KMS-11 (cell line): ENCODE results near the gene GJC2.

Experiments used
- H2AFZ ChIP-seq: fragments of 200-600 bp; sonication (generic); 2 replicates; pipeline ENCODE4 v1.6.1; 2016; ENCODE audit warnings: antibody characterized with exemption, mixed run types, low read depth
- H3K27ac ChIP-seq: fragments of 200-600 bp; sonication (generic); 2 replicates; pipeline ENCODE4 v1.6.1; 2016; ENCODE audit warnings: mild to moderate bottlenecking, mixed run types
- H3K27me3 ChIP-seq: fragments of 200-600 bp; sonication (generic); 2 replicates; pipeline ENCODE4 v1.6.1; 2017; ENCODE audit warnings: mild to moderate bottlenecking, low read depth, mixed run types, moderate library complexity; ENCODE audit not compliant: insufficient read depth
- H3K36me3 ChIP-seq: fragments of 200-600 bp; sonication (generic); 2 replicates; pipeline ENCODE4 v1.6.1; 2017; ENCODE audit warnings: mild to moderate bottlenecking, mixed run types; ENCODE audit not compliant: insufficient read depth
- H3K4me1 ChIP-seq: fragments of 200-600 bp; sonication (generic); 2 replicates; pipeline ENCODE4 v1.6.1; 2016; ENCODE audit warnings: mild to moderate bottlenecking, low read depth, mixed run types; ENCODE audit not compliant: poor library complexity, severe bottlenecking
- H3K4me2 ChIP-seq: fragments of 200-600 bp; sonication (generic); 2 replicates; pipeline ENCODE4 v1.7.0; 2016; ENCODE audit warnings: mild to moderate bottlenecking, mixed run types
- H3K4me3 ChIP-seq: fragments of 200-600 bp; sonication (generic); IDR thresholded peaks from 2 replicates; pipeline ENCODE4 v1.6.1; 2017; ENCODE audit warnings: low read depth, low read length, mixed read lengths; ENCODE audit not compliant: insufficient read depth
- H3K79me2 ChIP-seq: fragments of 200-600 bp; sonication (generic); 2 replicates; pipeline ENCODE4 v1.6.1; 2016; ENCODE audit warnings: low read depth, mixed run types; ENCODE audit not compliant: insufficient read depth
- H3K9ac ChIP-seq: fragments of 200-600 bp; sonication (generic); 2 replicates; pipeline ENCODE4 v1.6.1; 2016; ENCODE audit warnings: mild to moderate bottlenecking, mixed run types
- H4K20me1 ChIP-seq: fragments of 200-600 bp; sonication (generic); 2 replicates; pipeline ENCODE4 v1.6.1; 2016; ENCODE audit warnings: mild to moderate bottlenecking, mixed run types; ENCODE audit not compliant: insufficient read depth
- TF ChIP-seq, protein P1 (sequence below): fragments of 200-600 bp; sonication (generic); conservative IDR thresholded peaks from 2 replicates; pipeline ENCODE4 v1.6.1; 2017; ENCODE audit warnings: low read depth, mild to moderate bottlenecking, antibody characterized with exemption, low read length, moderate library complexity, mixed read lengths

The GJC2 gene

DNA sequence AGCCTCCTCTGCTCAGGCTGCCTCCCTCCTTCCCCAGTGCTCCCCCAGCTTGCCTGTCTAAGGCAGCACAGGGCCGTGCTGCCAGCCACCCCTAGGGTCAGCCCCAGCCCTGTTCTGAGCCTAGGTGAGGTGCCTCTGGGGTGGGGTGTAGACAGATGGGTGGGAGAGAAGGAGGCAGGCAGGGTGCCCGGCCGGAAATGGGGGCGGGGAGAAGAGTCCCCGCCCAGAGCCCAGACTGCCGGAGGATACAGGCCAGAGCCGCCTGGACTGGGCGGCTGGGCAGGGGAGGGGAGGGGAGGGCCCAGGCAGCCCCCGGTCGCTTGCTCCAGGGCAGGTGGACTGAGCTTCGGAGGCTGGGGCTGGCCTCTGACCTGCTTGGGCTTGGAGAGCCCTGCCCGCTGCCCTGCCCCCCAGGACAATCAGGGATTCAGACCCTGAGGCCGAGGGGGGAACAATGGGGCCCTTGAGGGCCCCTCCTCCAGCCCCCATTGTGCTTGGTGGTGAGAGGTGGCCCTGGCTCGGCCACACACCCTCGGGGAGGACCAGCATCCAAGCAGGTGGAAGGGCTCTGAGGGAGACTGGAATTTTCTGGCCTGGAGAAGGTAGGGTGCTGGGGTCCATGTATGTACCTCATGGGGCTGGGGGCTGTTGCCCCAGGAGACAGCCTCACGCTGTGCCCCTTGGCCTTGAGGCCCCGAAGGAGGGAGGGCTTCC is at the start of gene GJC2:
Gene GJC2, plus strand, starts transcription at position 525 of the 714 bp plus-strand sequence. CDS start 7,829 bp downstream, outside the sequence.
- no peak within 1 kb of the TSS for H3K4me2 ChIP-seq
- H3K79me2 ChIP-seq: peaks cover 21% of the 10 kb centered on the region; the same call in 1 of the 2 replicates
- H3K27me3 ChIP-seq: no peaks in the 10 kb centered on the region
- no peak within 1 kb of the TSS for H2AFZ ChIP-seq
- no peak within 1 kb of the TSS for H3K27ac ChIP-seq
- H3K36me3 ChIP-seq: no peaks in the 10 kb centered on the region
- no peaks in the 10 kb centered on the region for H4K20me1 ChIP-seq
- TF ChIP-seq, protein P1, sequence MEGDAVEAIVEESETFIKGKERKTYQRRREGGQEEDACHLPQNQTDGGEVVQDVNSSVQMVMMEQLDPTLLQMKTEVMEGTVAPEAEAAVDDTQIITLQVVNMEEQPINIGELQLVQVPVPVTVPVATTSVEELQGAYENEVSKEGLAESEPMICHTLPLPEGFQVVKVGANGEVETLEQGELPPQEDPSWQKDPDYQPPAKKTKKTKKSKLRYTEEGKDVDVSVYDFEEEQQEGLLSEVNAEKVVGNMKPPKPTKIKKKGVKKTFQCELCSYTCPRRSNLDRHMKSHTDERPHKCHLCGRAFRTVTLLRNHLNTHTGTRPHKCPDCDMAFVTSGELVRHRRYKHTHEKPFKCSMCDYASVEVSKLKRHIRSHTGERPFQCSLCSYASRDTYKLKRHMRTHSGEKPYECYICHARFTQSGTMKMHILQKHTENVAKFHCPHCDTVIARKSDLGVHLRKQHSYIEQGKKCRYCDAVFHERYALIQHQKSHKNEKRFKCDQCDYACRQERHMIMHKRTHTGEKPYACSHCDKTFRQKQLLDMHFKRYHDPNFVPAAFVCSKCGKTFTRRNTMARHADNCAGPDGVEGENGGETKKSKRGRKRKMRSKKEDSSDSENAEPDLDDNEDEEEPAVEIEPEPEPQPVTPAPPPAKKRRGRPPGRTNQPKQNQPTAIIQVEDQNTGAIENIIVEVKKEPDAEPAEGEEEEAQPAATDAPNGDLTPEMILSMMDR: no peak
- H3K4me1 ChIP-seq: no peaks in the 10 kb centered on the region
- no peak within 1 kb of the TSS for H3K4me3 ChIP-seq
- H3K9ac ChIP-seq: no peak within 1 kb of the TSS

DNA sequence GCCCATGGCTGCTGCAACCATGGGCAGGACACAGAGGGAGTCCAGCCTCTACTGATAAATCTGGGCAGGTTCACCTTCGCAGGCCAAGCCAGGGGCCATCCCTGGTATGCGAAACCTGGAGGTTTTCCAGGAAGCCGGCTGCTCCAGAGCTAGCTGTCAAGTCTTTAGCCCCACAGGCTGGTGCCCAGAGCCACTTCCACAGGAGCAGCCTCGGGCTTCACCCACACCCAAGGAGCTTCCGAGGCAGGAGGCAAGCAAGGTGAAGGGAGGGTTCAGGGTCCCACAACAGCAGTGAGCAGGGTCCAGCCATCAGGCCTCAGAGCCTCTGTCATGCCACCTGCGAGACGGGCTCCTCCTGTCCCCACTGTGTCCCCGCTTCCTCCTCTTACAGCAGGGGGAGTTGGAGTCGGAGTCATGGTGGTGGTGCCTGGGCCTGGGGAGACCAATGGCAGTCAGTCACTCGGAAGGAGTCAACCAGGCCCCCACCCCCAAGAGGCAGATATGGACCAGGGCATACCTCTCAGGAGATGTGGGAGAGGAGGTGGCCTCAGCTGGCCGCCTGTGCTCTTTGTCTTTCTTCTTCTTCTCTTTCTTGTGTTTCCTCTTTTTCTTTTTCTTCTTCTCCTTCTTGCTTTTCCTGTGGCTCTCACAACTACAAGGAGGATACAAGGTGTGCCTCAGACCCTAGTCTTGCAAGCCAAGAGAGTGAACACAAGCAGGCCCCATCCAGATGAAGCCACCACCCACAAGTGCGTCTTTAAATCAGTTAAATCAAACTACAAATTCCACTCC is 48.7 kb upstream of the GJC2 start:
- TF ChIP-seq, protein P1: no peak

DNA sequence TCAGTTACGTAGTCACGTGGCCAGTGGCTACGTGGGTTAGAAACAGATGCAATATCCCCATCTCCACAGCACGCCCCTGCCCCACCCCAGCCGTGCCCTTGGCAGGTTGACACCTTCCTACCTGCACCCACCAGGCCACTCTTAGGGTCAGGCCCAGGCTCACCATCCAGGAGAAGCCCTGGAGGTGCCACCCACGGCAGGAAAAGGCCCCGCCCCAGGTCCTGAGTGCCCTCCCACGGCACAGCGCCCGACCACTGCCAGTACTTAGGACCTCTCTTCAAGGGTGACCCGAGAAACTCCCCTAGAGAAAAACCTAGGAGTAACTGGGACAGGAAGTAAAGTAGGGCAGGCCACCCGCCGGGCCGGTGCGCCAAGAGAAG is 48.1 kb upstream of the GJC2 start:
- Histone ChIP-seq H3K4me2 (peak overlapping the region; percentile 83), H3K79me2 (peaks cover 46% of the 10 kb centered on the region), H4K20me1 (peaks cover 21% of the 10 kb centered on the region), H3K27ac (peak overlapping the region; percentile 84; the same call in 1 of the 2 replicates), H3K36me3 (peaks cover 9% of the 10 kb centered on the region; the same call in 1 of the 2 replicates), H2AFZ (no peak overlapping the region), H3K27me3 (no peaks in the 10 kb centered on the region), H3K4me3 (peak overlapping the region; percentile 77), H3K9ac (peak overlapping the region; percentile 83; the same call in 1 of the 2 replicates), H3K4me1 (peaks cover 18% of the 10 kb centered on the region)
- TF ChIP-seq, protein P1: 0 out of 2 replicates have a peak, but pooled peaks have one; percentile 4

More for the DNA sequence above, 48.7 kb upstream of the GJC2 start:
- Histone ChIP-seq H4K20me1 (peaks cover 26% of the 10 kb centered on the region), H2AFZ (no peak overlapping the region), H3K4me2 (peak overlapping the region; percentile 83), H3K4me1 (peaks cover 18% of the 10 kb centered on the region), H3K9ac (peak overlapping the region; percentile 83; the same call in 1 of the 2 replicates), H3K27ac (peak overlapping the region; percentile 84; the same call in 1 of the 2 replicates), H3K4me3 (peak overlapping the region; percentile 77), H3K79me2 (peaks cover 52% of the 10 kb centered on the region), H3K36me3 (peaks cover 9% of the 10 kb centered on the region; the same call in 1 of the 2 replicates), H3K27me3 (no peaks in the 10 kb centered on the region)

DNA sequence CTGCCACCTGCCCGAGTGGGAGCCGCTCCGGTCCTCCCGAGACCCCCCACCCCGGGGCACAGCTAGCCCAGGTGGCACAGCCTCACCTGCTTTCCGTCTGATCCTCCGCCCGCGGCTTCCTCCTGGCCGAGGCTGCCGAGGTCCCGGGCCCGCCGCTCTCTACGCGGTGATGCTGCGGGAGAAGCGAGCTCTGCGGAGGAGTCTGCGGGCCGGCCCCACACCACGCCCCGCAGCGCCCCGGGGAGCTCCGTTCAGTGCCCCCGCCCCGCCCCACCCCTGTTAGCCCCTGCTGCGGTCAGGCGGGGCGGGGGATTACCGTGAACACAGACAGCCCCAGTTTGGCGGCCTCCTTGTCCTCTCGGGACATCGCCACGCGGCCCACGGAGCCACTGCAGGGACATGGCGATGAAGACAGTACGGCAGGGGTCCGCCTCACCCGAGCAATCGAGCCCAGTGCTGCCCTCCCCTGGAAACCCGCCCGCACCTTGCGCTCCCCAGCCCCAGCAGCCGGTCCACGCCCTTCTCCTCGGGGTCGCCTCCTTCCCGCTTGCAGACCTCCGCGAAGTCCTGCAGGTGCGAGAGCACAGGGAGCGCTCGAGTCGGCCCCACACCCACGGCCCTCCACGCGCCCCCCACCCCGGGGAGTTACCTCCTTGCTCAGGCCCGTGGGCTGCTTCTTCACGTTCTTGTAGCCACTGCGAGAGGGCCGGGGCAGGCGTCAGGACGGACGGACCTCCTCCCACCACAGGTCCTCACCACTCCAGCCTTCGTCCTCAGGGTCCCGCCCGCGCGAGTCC is 47.5 kb upstream of the GJC2 start:
- peaks cover 3% of the 10 kb centered on the region; the same call in 1 of the 2 replicates for H3K36me3 ChIP-seq
- peak overlapping the region; percentile 77 for H3K4me3 ChIP-seq
- H3K79me2 ChIP-seq: peaks cover 40% of the 10 kb centered on the region
- peak overlapping the region; percentile 83 for H3K4me2 ChIP-seq
- H3K9ac ChIP-seq: peak overlapping the region; percentile 83; the same call in 1 of the 2 replicates
- no peaks in the 10 kb centered on the region for H3K27me3 ChIP-seq
- H2AFZ ChIP-seq: 0 out of 2 replicates have a peak overlapping the region, but pooled peaks have one; percentile 31
- H3K27ac ChIP-seq: peak overlapping the region; percentile 84; the same call in 1 of the 2 replicates
- H4K20me1 ChIP-seq: peaks cover 15% of the 10 kb centered on the region; the same call in 1 of the 2 replicates
- peaks cover 18% of the 10 kb centered on the region for H3K4me1 ChIP-seq
- TF ChIP-seq, protein P1: 0 out of 2 replicates have a peak, but pooled peaks have one; percentile 12
